Stimulated activated CD8-positive, alpha-beta memory T cell treated with anti-CD3 and anti-CD28 coated beads, Interleukin-7, amount 100 ng/mL, for 1 hour (primary cell): ENCODE data around the gene PRKAG3.

ENCODE experiments used
- DNase-seq, 2 donors: peaks; one replicate each; pipeline ENCODE4 v3.0.0-alpha.2; 2020; ENCODE audit warnings: low read depth in 2 of 2

The PRKAG3 gene

GRCh38 chr2:218831378-218831990 lies at the start of gene PRKAG3:
TSS of gene PRKAG3 (minus strand) at chr2:218831803.
- no peak for DNase-seq

DNA sequence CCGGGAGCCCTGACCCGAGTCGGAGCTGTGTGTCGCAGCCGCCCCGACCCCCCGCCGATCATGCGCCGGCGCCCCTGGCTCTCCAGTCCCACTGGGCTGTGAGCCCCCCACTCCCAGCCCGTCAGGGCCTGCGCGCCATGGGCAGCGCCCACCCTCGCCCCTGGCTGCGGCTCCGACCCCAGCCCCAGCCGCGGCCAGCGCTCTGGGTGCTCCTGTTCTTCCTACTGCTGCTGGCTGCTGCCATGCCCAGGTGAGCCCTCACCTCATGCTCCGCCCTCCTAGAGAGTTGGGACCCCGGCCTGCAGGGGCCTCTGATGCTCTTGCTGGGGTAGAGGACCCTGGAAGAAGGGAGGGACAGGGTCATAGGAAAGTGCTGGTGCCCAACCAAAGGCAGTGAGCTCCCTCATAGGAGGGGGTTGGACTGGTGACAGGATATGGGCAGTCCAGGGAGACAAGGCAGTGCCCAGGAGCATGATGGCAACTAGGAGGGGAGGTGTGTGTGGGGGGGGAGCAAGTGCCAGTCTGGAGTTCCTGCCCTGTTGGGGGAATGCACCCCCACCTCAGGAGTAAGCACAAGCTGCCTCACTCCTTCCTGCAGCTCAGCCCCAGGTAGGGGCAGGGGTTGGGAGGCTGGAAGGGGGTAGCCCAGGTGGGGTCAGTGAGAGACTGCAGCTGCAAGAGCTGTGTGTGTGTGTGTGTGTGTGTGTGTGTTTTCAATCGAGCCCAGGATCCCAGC lies 49.4 kb upstream of the PRKAG3 start:
- no peak for DNase-seq

DNA sequence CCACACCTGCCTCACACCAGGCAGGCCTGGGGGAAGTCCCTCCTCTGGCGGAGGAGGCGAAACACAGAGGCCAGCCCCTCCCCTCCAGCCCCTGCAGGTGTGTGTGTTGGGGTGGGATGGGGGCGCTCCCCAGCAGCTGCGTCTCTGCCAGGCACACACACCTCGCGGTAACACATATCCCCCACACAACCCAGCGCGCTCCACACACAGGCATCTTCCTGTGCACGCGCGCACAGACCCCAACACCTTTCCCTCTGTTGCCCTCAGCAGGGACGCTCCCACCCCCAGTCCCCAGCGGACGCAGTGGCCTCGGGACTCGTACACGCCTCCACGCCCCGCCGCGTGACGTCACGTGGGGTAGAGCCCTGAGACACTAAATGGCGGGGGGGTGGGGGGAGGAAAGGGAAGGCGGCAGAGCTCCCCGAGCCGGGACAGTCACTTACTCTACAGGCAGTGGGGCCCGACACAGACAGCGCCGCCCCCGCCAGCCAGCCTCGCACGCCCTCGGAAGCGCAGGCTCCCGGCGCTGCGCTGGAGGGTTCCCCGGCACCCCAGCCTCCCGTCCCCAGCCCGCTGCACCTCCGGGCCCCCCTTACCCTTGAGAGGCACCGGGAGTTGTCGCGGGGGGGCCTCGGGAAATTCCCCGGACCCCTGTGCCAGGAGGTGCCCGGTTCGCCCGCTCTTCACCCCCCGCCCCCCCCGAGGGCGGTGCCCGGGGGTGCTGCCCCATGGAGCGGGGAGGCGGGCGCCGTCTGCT lies 48.7 kb upstream of the PRKAG3 start, which contains the start of gene WNT10A:
WNT10A (plus strand) TSS at position 751 of the 757 bp plus-strand sequence. CDS start 144 bp downstream, outside the sequence.
- peak; percentile 57 to 67 for DNase-seq

DNA sequence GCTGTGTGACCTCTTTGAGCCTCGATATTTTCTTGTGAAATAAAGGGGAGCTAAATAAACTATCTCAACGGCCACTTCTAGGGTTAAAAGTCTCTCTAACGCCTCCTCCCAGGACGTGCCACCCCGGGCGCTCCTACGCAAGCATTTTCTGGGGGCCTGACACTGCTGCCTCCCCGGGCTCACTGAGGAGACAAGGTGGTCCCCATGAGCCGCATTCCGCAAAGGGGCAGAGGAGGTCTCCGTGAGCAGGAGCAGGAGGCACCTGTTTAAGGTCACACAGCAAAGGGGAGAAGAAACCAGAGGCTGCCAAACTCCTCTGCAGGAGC lies 48.1 kb upstream of the PRKAG3 start:
- DNase-seq: no peak

DNA sequence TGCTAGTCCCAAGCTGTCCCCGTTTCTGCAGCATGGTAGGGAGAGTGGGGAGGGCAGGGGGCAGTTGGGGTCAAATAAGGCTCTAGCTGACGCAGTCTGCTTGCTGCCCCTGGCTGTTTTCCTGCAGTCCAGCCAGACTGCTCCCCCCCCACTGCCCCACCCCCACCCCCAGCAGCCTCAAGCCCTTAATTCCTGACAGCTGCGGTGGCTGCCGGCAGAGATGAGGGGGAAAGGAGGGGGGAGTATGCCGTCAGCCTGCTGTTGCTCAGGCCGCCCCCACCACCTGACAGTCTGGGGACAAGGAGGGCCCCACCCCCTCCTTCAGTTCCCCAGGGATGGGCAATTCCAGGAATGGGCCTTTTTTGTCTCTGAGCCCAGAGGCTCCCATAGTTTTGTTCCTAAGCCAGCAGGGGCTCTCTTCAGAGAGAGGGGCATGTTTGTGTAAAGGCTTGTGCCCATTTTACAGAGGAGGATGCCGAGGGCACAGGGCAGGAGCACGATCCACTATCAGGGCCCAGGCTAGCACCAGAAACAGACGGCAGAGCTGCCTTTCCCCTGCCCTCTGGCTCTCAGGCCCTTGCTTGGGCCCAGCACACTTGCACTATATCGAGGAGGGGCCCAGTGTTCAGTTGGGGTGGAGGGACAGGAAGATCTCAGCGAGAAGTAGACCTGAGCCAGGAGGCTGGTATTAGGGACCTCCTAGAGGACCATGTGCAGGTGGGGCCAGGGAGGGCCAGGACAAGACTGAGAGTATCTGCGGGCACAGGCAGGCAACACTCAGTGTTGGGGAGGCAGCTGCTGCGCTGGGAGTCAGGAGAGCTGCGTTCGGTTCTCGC lies 47.5 kb upstream of the PRKAG3 start:
- DNase-seq: no peak

DNA sequence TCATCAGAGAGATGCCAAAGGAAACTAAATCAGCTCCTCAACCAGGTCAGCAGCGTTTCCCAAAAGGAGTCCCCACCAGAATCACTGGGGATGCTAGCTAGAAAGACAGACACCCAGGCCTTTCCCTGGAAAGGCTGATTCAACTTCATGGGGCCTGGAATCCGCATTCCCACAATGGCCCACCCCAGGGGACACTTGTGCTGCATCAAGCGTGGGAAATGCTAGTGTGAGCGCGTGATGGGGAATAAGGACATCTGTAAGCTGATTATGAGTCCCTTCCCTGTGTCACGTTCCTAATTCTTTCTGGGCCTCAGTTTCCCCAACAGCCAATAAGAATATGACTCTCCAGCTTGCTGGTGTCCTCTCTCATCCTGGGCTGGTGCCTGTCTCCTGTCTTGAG lies 46.9 kb upstream of the PRKAG3 start:
- no peak for DNase-seq

GRCh38 chr2:218877891-218878290 lies 46.3 kb upstream of the PRKAG3 start:
- DNase-seq: no peak

DNA sequence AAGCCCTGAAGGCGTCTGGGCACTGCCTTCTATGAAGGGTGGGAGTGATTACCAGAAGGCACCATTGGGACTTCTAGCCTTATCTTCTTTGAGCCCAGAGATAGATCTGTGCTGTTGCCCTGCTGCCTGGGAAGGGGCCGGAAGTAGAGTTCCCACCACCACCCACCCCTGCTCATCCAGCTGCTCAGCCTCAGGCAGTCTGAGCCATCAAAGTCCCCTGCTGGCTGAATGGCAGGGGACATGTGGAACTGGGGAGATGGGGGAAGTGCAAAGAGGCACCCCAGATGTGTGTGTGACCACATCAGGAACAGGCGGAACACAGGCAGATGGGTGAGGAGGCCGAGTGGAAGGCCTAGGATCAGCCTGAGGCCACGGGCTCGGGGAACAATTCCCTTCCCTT lies 45.7 kb upstream of the PRKAG3 start:
- DNase-seq: no peak

GRCh38 chr2:218876562-218877219 lies 45.1 kb upstream of the PRKAG3 start:
- peak; percentile 52 to 55 for DNase-seq

- no peak for DNase-seq
Observed at GRCh38 chr2:218875692-218876246, 44.2 kb upstream of the PRKAG3 start.

GRCh38 chr2:218873359-218874194 lies 42.0 kb upstream of the PRKAG3 start:
- no peak for DNase-seq

DNA sequence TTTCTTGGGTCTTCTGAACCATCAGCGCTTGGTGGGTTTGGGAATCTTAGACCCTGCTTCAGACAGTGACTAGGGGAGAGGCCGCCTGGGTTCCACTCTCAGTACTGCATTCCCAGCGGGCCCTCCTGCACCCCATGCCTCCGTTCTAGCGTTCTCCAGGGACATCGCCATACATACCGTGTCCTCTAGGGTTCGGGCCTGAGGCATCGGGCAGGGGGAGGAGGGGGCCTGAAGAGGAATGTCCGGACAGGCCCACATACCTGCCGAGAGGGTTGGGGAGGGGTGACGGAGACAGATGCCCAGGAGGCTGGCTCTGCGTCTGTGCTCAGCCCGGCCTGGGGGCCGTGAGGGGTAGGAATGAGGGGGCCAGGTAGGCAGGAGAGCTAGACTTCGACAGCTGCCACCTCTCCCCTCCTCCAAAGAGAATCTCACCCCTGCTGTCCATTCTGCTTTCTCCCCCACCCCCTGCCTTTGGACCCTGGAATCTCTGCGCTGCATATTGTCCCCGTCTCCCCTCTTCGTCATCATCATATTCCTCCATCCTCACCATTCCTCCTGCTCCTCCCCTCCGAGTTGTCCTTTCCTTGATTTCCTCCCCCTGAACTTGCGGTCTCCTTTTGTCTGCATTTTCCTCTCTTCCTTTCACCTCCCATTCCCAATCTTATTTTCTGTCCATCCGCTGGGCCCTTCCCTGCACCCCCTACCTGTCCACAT lies 41.2 kb upstream of the PRKAG3 start:
- no peak for DNase-seq

GRCh38 chr2:218871345-218872302 lies 40.0 kb upstream of the PRKAG3 start:
- no peak for DNase-seq

DNA sequence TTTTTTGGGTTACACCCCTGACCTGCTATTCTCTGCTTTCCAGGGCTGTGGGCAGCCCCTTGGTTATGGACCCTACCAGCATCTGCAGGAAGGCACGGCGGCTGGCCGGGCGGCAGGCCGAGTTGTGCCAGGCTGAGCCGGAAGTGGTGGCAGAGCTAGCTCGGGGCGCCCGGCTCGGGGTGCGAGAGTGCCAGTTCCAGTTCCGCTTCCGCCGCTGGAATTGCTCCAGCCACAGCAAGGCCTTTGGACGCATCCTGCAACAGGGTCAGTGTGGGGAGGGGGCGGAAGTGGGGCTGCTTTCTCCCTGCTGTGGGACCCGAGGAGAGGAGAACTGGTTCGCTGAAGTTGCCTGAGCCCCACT lies 39.4 kb upstream of the PRKAG3 start:
- DNase-seq: no peak

DNA sequence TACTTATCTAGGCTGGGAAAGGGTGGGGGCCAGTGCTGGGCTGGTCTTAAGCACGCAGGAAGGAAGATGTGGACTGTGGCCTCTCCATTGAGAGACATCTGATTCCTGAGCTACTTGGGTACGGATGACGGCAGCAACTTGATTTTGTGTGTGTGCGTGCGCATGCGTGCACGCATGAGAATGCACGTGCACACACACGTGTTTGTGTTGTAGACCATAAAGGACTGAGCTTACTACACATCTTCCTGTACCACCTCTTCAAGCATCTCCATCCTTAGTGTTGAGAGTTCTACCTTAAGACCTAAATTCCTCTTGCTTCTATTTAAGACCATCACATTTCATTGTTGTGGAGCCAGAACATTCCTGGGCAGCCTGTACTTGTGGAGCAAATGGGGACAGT lies 37.5 kb upstream of the PRKAG3 start:
- no peak for DNase-seq

GRCh38 chr2:218867900-218868299 lies 36.3 kb upstream of the PRKAG3 start:
- DNase-seq: no peak

DNA sequence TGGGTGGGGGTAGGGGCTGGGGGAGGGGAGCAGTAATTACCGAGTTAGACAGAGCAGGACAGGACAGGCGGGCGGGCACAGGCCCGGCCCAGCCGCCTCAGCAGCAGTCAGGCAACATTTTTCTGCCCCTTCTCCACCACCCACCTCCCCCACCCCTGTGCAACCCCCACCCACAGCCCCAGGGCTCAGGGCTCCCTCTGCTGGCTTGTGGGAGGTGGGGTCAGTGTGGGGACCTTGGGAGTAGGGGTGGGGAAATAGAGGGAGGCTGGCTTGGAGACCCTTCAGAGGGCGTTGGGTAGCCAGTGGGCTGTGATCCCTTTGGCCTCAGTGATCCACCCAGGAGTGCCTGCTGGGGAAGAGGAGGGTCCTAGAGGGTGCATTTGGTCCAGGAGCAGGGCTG lies 34.4 kb upstream of the PRKAG3 start:
- DNase-seq: no peak

GRCh38 chr2:218865396-218865795 lies 33.8 kb upstream of the PRKAG3 start:
- DNase-seq: no peak
